ENCODE measurements around the gene HTATSF1. TPM values are rescaled to one million over a fixed set of nuclear protein-coding genes. Genes with fewer than 3 reads are reported as not detected.

Gene HTATSF1
- total RNA-seq, 6 donors from 2014 or later = 22.8 to 56.4 (median 27.0) TPM

DNA sequence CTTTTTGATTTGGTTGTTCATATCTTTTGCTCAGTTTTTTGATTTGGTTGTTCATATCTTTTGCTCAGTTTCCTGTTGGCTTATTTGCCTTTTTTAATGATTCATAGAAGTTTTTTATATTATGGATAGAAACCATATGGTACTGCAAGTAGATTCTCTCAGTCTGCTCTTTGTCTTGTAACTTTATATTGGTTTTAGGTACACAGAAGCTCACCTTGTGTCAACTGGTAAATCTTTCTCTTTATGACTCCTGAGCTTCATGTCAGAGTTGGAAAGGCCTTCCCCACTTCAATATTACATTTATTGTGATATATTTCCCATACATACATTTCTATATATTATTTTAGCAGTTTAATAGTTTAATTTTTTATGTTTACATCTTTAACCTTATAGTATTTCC, 26.4 kb downstream of the HTATSF1 start:
- TF ChIP-seq POLR2A (IDR thresholded peaks at IDR 0.05) (no peak), EP300 (IDR thresholded peaks at IDR 0.05) (no peak), POLR2AphosphoS5 (IDR thresholded peaks at IDR 0.05) (no peak)
- TF ChIP-seq, protein P1, sequence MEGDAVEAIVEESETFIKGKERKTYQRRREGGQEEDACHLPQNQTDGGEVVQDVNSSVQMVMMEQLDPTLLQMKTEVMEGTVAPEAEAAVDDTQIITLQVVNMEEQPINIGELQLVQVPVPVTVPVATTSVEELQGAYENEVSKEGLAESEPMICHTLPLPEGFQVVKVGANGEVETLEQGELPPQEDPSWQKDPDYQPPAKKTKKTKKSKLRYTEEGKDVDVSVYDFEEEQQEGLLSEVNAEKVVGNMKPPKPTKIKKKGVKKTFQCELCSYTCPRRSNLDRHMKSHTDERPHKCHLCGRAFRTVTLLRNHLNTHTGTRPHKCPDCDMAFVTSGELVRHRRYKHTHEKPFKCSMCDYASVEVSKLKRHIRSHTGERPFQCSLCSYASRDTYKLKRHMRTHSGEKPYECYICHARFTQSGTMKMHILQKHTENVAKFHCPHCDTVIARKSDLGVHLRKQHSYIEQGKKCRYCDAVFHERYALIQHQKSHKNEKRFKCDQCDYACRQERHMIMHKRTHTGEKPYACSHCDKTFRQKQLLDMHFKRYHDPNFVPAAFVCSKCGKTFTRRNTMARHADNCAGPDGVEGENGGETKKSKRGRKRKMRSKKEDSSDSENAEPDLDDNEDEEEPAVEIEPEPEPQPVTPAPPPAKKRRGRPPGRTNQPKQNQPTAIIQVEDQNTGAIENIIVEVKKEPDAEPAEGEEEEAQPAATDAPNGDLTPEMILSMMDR (IDR thresholded peaks at IDR 0.05) = no peak
- no peak for DNase-seq
- no peak for ATAC-seq (ENCODE audit: low FRiP score in 2 of 2)
- no peak overlapping the region for H3K27ac ChIP-seq
- H3K4me3 ChIP-seq = no peak overlapping the region
- no peaks in the 10 kb centered on the region for H3K36me3 ChIP-seq
- no peaks in the 10 kb centered on the region for H3K9me3 ChIP-seq
- H3K27me3 ChIP-seq = no peaks in the 10 kb centered on the region
- H3K4me1 ChIP-seq = no peaks in the 10 kb centered on the region

DNA sequence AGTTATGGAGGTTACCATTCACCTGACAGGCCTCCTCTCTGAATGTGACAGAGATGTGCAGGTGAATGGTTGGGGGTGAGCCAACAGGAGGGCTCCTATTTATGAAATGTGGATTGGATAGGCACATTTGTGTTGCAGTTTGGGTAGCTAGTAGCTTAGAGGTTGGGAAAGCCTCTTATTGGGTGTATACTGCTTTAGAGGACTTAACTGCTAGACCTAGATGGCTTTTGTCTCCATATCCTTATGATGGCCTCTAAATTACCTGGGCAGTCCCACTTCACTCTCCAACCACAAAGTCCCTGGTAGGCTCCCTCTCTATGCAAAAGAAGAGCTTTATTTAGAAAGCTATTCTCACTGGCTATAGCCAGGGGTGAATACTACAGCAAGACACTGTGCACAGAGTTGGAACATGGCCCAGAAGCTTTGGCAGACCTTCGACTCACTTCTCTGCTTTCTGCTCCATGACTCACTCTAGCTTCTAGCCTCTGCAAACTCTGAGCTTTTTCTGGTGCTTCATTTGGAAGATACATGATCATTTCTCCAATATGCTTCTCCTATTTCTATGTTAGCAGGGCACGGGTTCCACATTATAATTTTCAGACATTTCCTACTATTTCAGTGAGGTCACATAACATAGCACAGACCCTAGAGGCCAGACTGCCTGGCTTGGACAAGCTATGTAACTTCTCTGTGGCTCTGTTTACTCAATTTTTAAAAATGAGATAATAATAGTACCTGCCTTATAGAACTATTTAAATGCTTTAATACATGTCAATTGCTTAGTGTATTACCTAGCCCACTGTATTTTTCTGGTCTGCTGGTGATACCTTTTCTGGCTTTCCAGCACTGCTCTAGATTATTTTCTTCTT, 28.6 kb downstream of the HTATSF1 start:
- peak in 1 of 2 donors; percentile 36 for DNase-seq
- H3K9me3 ChIP-seq = no peaks in the 10 kb centered on the region
- H3K27ac ChIP-seq = no peak overlapping the region
- TF ChIP-seq, protein P1 (IDR thresholded peaks at IDR 0.05) = no peak
- TF ChIP-seq POLR2AphosphoS5 (IDR thresholded peaks at IDR 0.05) = no peak
- no peak for TF ChIP-seq EP300 (IDR thresholded peaks at IDR 0.05)
- no peak for TF ChIP-seq POLR2A (IDR thresholded peaks at IDR 0.05)
- H3K36me3 ChIP-seq = no peaks in the 10 kb centered on the region
- ATAC-seq (ENCODE audit: low FRiP score in 2 of 2) = peak; percentile 43 to 79
- H3K4me1 ChIP-seq = no peaks in the 10 kb centered on the region
- WGBS, 2 donors = 42 to 53% methylated on average over 2 of the region's 2 CpGs
- H3K27me3 ChIP-seq = no peaks in the 10 kb centered on the region
- no peak overlapping the region for H3K4me3 ChIP-seq

DNA sequence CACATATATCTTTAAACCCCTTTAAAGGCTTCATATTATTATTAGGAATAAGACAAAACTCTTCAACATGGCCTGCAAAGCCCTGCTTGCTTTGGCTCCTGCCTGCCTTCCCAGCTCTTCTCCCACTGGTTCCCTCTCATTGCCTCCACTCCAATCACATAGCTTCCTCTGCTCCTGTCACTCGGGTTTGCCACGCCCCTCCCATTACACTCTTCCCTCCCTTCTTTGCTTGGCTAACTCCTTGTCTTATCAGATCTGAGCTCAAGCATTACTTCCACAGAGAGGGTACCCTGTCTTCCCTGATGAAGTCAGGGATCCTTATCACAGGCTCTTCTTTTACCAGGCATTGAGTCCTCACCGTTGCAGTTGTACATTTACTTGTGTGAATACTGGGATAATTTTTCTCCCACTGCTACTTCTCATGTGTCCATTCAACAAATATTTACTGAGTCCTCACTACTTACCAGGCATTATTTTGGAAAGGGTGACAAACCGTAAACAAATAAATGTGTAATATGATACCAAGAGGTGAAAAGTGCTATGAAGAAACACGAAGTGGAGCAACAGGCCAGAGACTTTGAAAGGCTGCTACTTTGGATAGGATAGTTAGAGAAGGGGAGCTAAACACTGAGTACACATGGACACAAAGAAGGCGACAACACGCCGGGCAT, 31.4 kb downstream of the HTATSF1 start:
- H3K27ac ChIP-seq = no peak overlapping the region
- H3K9me3 ChIP-seq = no peaks in the 10 kb centered on the region
- no peak for ATAC-seq (ENCODE audit: low FRiP score in 2 of 2)
- DNase-seq = no peak
- H3K4me3 ChIP-seq = no peak overlapping the region
- 69 to 70% methylated on average over 8 of the region's 8 CpGs for WGBS, 2 donors
- H3K36me3 ChIP-seq = no peaks in the 10 kb centered on the region
- no peaks in the 10 kb centered on the region for H3K27me3 ChIP-seq
- H3K4me1 ChIP-seq = no peaks in the 10 kb centered on the region
- TF ChIP-seq, protein P1 (IDR thresholded peaks at IDR 0.05) = no peak
- no peak for TF ChIP-seq POLR2AphosphoS5 (IDR thresholded peaks at IDR 0.05)

DNA sequence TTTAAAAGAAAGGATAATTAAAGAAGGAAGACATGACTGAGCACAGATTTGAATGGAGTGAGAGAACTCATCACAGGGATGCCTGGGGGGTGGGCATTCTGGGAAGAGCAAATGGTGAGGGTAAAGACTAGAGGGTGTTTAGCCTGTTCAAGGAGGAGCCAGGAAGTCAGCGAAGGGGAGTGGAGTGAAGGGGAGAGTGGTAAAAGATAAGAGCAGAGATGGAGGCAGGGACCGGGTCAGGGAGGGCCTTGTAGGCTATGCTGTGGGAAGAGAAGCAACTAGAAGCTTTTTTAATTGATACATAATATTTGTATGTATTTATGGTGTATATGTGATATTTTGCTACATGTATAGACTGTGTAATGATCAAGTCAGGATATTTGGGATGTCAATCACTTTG, 32.4 kb downstream of the HTATSF1 start:
- TF ChIP-seq EP300 (IDR thresholded peaks at IDR 0.05) (no peak), POLR2A (IDR thresholded peaks at IDR 0.05) (no peak), POLR2AphosphoS5 (IDR thresholded peaks at IDR 0.05) (no peak)
- TF ChIP-seq, protein P1 (IDR thresholded peaks at IDR 0.05) = no peak
- ATAC-seq (ENCODE audit: low FRiP score in 2 of 2) (no peak), DNase-seq (no peak)
- no peaks in the 10 kb centered on the region for H3K27me3 ChIP-seq
- no peak overlapping the region for H3K27ac ChIP-seq
- 47 to 49% methylated on average over 2 of the region's 2 CpGs for WGBS, 2 donors
- no peaks in the 10 kb centered on the region for H3K4me1 ChIP-seq
- no peak overlapping the region for H3K4me3 ChIP-seq
- H3K36me3 ChIP-seq = no peaks in the 10 kb centered on the region
- no peaks in the 10 kb centered on the region for H3K9me3 ChIP-seq

Measured in upper lobe of left lung (tissue), 6 donors.